Upper lobe of left lung (tissue), 6 donors: ENCODE data around the gene NOL6. TPM values are rescaled to one million over a fixed set of nuclear protein-coding genes. Genes with fewer than 3 reads are reported as not detected.

ENCODE experiments used
- ATAC-seq, 2 donors: fragments of 200-7000 bp; cut with Tn5 transposase; one replicate each; pipeline ENCODE4 v1.9.1; 2022; ENCODE audit warnings: mild to moderate bottlenecking in 2 of 2, moderate library complexity in 2 of 2; ENCODE audit not compliant: low FRiP score in 2 of 2
- DNase-seq, 2 donors: peaks; one replicate each; pipeline ENCODE4 v3.0.0-alpha.2; 2019 to 2020
- H3K27ac ChIP-seq, 4 donors: fragments of 200-600 bp; sonication (generic); one replicate each; pipeline ENCODE4 v1.5.1; 2016 to 2019
- H3K27me3 ChIP-seq, 4 donors: fragments of 200-600 bp; sonication (generic); one replicate each; pipeline ENCODE4 v1.5.1; 2017 to 2019
- H3K36me3 ChIP-seq, 4 donors: fragments of 200-600 bp; sonication (generic); one replicate each; pipeline ENCODE4 v1.5.1; 2016 to 2019
- H3K4me1 ChIP-seq, 4 donors: fragments of 200-600 bp; sonication (generic); one replicate each; pipeline ENCODE4 v1.5.1; 2018 to 2019
- H3K4me3 ChIP-seq, 4 donors: fragments of 200-600 bp; sonication (generic); one replicate each; pipeline ENCODE4 v1.5.1; 2017 to 2019; ENCODE audit warnings: mild to moderate bottlenecking in 2 of 4, moderate library complexity in 1 of 4
- H3K9me3 ChIP-seq, 4 donors: fragments of 200-600 bp; sonication (generic); one replicate each; pipeline ENCODE4 v1.5.1; 2018 to 2019
- CTCF ChIP-seq, 6 experiments: fragments of 450-650 bp in 4 of 6; fragments of 200-600 bp in 2 of 6; sonication (generic) in 2 of 6; IDR thresholded peaks; one replicate each; pipeline ENCODE4 v1.5.1; 2016 to 2019; ENCODE audit warnings: antibody characterized with exemption in 6 of 6
- EP300 ChIP-seq, 4 donors: sonication (generic); formaldehyde crosslinking; IDR thresholded peaks; one replicate each; pipeline ENCODE4 v1.5.1; 2017; ENCODE audit warnings: antibody characterized with exemption in 4 of 4, control low read depth in 2 of 4
- POLR2A ChIP-seq, 4 donors: fragments of 450-650 bp; IDR thresholded peaks; one replicate each; pipeline ENCODE4 v1.5.1; 2016 to 2017; ENCODE audit warnings: antibody characterized with exemption in 4 of 4, mild to moderate bottlenecking in 2 of 4
- POLR2AphosphoS5 ChIP-seq, 2 donors: sonication (generic); formaldehyde crosslinking; IDR thresholded peaks; one replicate each; pipeline ENCODE4 v1.5.1; 2017; ENCODE audit warnings: antibody characterized with exemption in 2 of 2
- WGBS, 2 donors: methylation state at CpG; one replicate each; pipeline ENCODE4 v1.1.5; 2017 to 2018; 5-methylcytosine and 5-hydroxymethylcytosine counted together
- total RNA-seq, 6 donors: library from RNA; depleted of rRNA in 4 of 6; stranded (reverse); fragments of >200 nt in 4 of 6; gene quantifications; one replicate each; pipeline versions ENCODE4 v1.1.0 to v1.2.1, GENCODE V29; 2016 to 2021
- donor health status: DM: no; HTN: no; CAD: no; lungs with moderate emphysema.
- donor health status: DM: no; HTN: yes; CAD: no; lungs with severe emphysema.

NOL6 gene
- total RNA-seq, 6 donors from 2014 or later = 17.8 to 47.6 (median 31.9) TPM

- H3K4me3 ChIP-seq = peak overlapping the region in 1 of 4 donors; percentile 12
- ATAC-seq = no peak
- no peaks in the 10 kb centered on the region for H3K27me3 ChIP-seq
Measured at GRCh38 chr9:33437205-33437604, 36.5 kb downstream of the NOL6 start.

GRCh38 chr9:33436445-33436844, 37.3 kb downstream of the NOL6 start:
- WGBS, 2 donors = 57 to 64% methylated on average over 7 to 8 of the region's 8 CpGs
- H3K27ac ChIP-seq = peak overlapping the region in 1 of 4 donors; percentile 60
- H3K9me3 ChIP-seq = no peaks in the 10 kb centered on the region
- no peaks in the 10 kb centered on the region for H3K27me3 ChIP-seq
- TF ChIP-seq CTCF (IDR thresholded peaks at IDR 0.05) (no peak), POLR2AphosphoS5 (IDR thresholded peaks at IDR 0.05) (no peak), EP300 (IDR thresholded peaks at IDR 0.05) (no peak), POLR2A (IDR thresholded peaks at IDR 0.05) (no peak)
- DNase-seq (no peak), ATAC-seq (no peak)
- H3K4me1 ChIP-seq = peaks cover 0 to 21% (median 12%) of the 10 kb centered on the region in 4 donors
- peaks cover 0 to under 1% (median 0%) of the 10 kb centered on the region in 4 donors for H3K36me3 ChIP-seq
- peak overlapping the region in 1 of 4 donors; percentile 12 for H3K4me3 ChIP-seq

More at GRCh38 chr9:33437205-33437604, 36.5 kb downstream of the NOL6 start:
- WGBS, 2 donors = 24 to 28% methylated on average over 2 of the region's 2 CpGs
- Histone ChIP-seq H3K36me3 (peaks cover 0 to 8% (median 6%) of the 10 kb centered on the region in 4 donors), H3K4me1 (peaks cover 0 to 21% (median 12%) of the 10 kb centered on the region in 4 donors), H3K27ac (peak overlapping the region in 1 of 4 donors; percentile 60), H3K9me3 (no peaks in the 10 kb centered on the region)
- TF ChIP-seq POLR2AphosphoS5 (IDR thresholded peaks at IDR 0.05) = no peak
- no peak for TF ChIP-seq EP300 (IDR thresholded peaks at IDR 0.05)
- TF ChIP-seq CTCF (IDR thresholded peaks at IDR 0.05) = no peak
- no peak for TF ChIP-seq POLR2A (IDR thresholded peaks at IDR 0.05)
- no peak for DNase-seq

GRCh38 chr9:33435821-33436277, 37.9 kb downstream of the NOL6 start:
- no peak for DNase-seq
- TF ChIP-seq CTCF (IDR thresholded peaks at IDR 0.05) = no peak
- no peak for TF ChIP-seq POLR2A (IDR thresholded peaks at IDR 0.05)
- TF ChIP-seq POLR2AphosphoS5 (IDR thresholded peaks at IDR 0.05) = no peak
- no peak for TF ChIP-seq EP300 (IDR thresholded peaks at IDR 0.05)

GRCh38 chr9:33434317-33435105, 39.2 kb downstream of the NOL6 start:
- DNase-seq = peak in 1 of 2 donors; percentile 47
- H3K9me3 ChIP-seq = no peaks in the 10 kb centered on the region
- WGBS, 2 donors = 76 to 78% methylated on average over 5 to 16 of the region's 16 CpGs
- H3K4me3 ChIP-seq = no peak overlapping the region
- H3K27ac ChIP-seq = no peak overlapping the region
- no peaks in the 10 kb centered on the region for H3K27me3 ChIP-seq
- no peaks in the 10 kb centered on the region for H3K36me3 ChIP-seq
- H3K4me1 ChIP-seq = peaks cover 0 to 16% (median 5%) of the 10 kb centered on the region in 4 donors
- TF ChIP-seq EP300 (IDR thresholded peaks at IDR 0.05) (no peak), POLR2AphosphoS5 (IDR thresholded peaks at IDR 0.05) (no peak), POLR2A (IDR thresholded peaks at IDR 0.05) (no peak), CTCF (IDR thresholded peaks at IDR 0.05) (no peak)
- no peak for ATAC-seq

More at GRCh38 chr9:33435821-33436277, 37.9 kb downstream of the NOL6 start:
- no peaks in the 10 kb centered on the region for H3K36me3 ChIP-seq
- ATAC-seq = no peak
- no peaks in the 10 kb centered on the region for H3K9me3 ChIP-seq
- H3K4me1 ChIP-seq = peaks cover 0 to 21% (median 12%) of the 10 kb centered on the region in 4 donors
- no peaks in the 10 kb centered on the region for H3K27me3 ChIP-seq
- H3K27ac ChIP-seq = peak overlapping the region in 1 of 4 donors; percentile 60
- H3K4me3 ChIP-seq = no peak overlapping the region
- 78 to 82% methylated on average over 7 to 8 of the region's 8 CpGs for WGBS, 2 donors
